ENCODE data around the gene MIS18A. TPM values are rescaled to one million over a fixed set of nuclear protein-coding genes. Genes with fewer than 3 reads are reported as not detected.

The MIS18A gene
- total RNA-seq, 1 experiment from 2014 or later, result 10.9 TPM

- no peaks in the 10 kb centered on the region for H3K4me1 Mint-ChIP-seq (ENCODE audit: low read depth, unreplicated experiment)
- no peak overlapping the region for H3K4me3 Mint-ChIP-seq (ENCODE audit: low read depth, unreplicated experiment)
- H3K36me3 Mint-ChIP-seq (ENCODE audit: insufficient read depth, unreplicated experiment), result no peaks in the 10 kb centered on the region
These were observed 18.6 kb upstream of the MIS18A start for GRCh38 chr21:32297449-32297848.

GRCh38 chr21:32285476-32285875, 6.6 kb upstream of the MIS18A start:
- H3K36me3 Mint-ChIP-seq (ENCODE audit: insufficient read depth, unreplicated experiment), result no peaks in the 10 kb centered on the region
- no TSS peak for BruUV-seq (replicated peaks)
- intact Hi-C loops (cut with micrococcal nuclease; ENCODE audit: unreplicated experiment), result no loop called here
- CTCF ChIA-PET, result no interaction called here
- no peaks in the 10 kb centered on the region for H3K9me3 Mint-ChIP-seq (ENCODE audit: low read depth, unreplicated experiment)
- no peak overlapping the region for H3K27ac Mint-ChIP-seq (ENCODE audit: unreplicated experiment)
- no peaks in the 10 kb centered on the region for H3K27me3 Mint-ChIP-seq (ENCODE audit: unreplicated experiment)
- DNase-seq, result no peak
- H3K4me1 Mint-ChIP-seq (ENCODE audit: low read depth, unreplicated experiment), result no peaks in the 10 kb centered on the region
- H3K4me3 Mint-ChIP-seq (ENCODE audit: low read depth, unreplicated experiment), result no peak overlapping the region
- TF ChIP-seq CTCF (IDR thresholded peaks at IDR 0.05; ENCODE audit: unreplicated experiment), result no peak

More at GRCh38 chr21:32297449-32297848, 18.6 kb upstream of the MIS18A start:
- H3K27me3 Mint-ChIP-seq (ENCODE audit: unreplicated experiment), result no peaks in the 10 kb centered on the region
- DNase-seq, result no peak
- no peak overlapping the region for H3K27ac Mint-ChIP-seq (ENCODE audit: unreplicated experiment)
- CTCF ChIA-PET, result no interaction called here
- BruUV-seq (replicated peaks), result no TSS peak
- H3K9me3 Mint-ChIP-seq (ENCODE audit: low read depth, unreplicated experiment), result no peaks in the 10 kb centered on the region
- no peak for TF ChIP-seq CTCF (IDR thresholded peaks at IDR 0.05; ENCODE audit: unreplicated experiment)
- intact Hi-C loops (cut with micrococcal nuclease; ENCODE audit: unreplicated experiment), result no loop called here

GRCh38 chr21:32282992-32283391, 4.1 kb upstream of the MIS18A start:
- Mint-ChIP-seq H3K4me3 (ENCODE audit: low read depth, unreplicated experiment) (no peak overlapping the region), H3K27ac (ENCODE audit: unreplicated experiment) (no peak overlapping the region)
- intact Hi-C loops (cut with micrococcal nuclease; ENCODE audit: unreplicated experiment), result no loop called here

GRCh38 chr21:32281531-32281930, 2.7 kb upstream of the MIS18A start:
- no peaks in the 10 kb centered on the region for H3K4me1 Mint-ChIP-seq (ENCODE audit: low read depth, unreplicated experiment)
- H3K27me3 Mint-ChIP-seq (ENCODE audit: unreplicated experiment), result no peaks in the 10 kb centered on the region
- no peak for TF ChIP-seq CTCF (IDR thresholded peaks at IDR 0.05; ENCODE audit: unreplicated experiment)
- DNase-seq, result no peak
- CTCF ChIA-PET, result no interaction called here
- BruUV-seq (replicated peaks), result no TSS peak
- peaks cover 17% of the 10 kb centered on the region for H3K36me3 Mint-ChIP-seq (ENCODE audit: insufficient read depth, unreplicated experiment)
- no peak overlapping the region for H3K27ac Mint-ChIP-seq (ENCODE audit: unreplicated experiment)
- intact Hi-C loops (cut with micrococcal nuclease; ENCODE audit: unreplicated experiment), result no loop called here
- H3K4me3 Mint-ChIP-seq (ENCODE audit: low read depth, unreplicated experiment), result no peak overlapping the region
- no peaks in the 10 kb centered on the region for H3K9me3 Mint-ChIP-seq (ENCODE audit: low read depth, unreplicated experiment)

More at GRCh38 chr21:32282992-32283391, 4.1 kb upstream of the MIS18A start:
- H3K36me3 Mint-ChIP-seq (ENCODE audit: insufficient read depth, unreplicated experiment), result peaks cover 17% of the 10 kb centered on the region
- no peaks in the 10 kb centered on the region for H3K9me3 Mint-ChIP-seq (ENCODE audit: low read depth, unreplicated experiment)
- no peak for DNase-seq
- CTCF ChIA-PET, result no interaction called here
- no TSS peak for BruUV-seq (replicated peaks)
- TF ChIP-seq CTCF (IDR thresholded peaks at IDR 0.05; ENCODE audit: unreplicated experiment), result no peak
- no peaks in the 10 kb centered on the region for H3K27me3 Mint-ChIP-seq (ENCODE audit: unreplicated experiment)
- H3K4me1 Mint-ChIP-seq (ENCODE audit: low read depth, unreplicated experiment), result no peaks in the 10 kb centered on the region

Measured in Calu3 (cell line).